GM23248 (cell line): ENCODE measurements around the gene CTNNAL1. TPM values are rescaled to one million over a fixed set of nuclear protein-coding genes. Genes with fewer than 3 reads are reported as not detected.

Source experiments
- DNase-seq: peaks from one replicate; pipeline ENCODE4 v3.0.0-alpha.2; 2015
- H2AFZ ChIP-seq: fragments of 200-600 bp; sonication (generic); 2 replicates; pipeline ENCODE4 v1.6.1; 2016; ENCODE audit warnings: antibody characterized with exemption
- H3F3A ChIP-seq: fragments of 200-600 bp; sonication (generic); 2 replicates; pipeline ENCODE4 v1.6.1; 2016; ENCODE audit warnings: mild to moderate bottlenecking, antibody characterized with exemption, mixed run types; ENCODE audit not compliant: insufficient read depth
- H3K27ac ChIP-seq: fragments of 200-600 bp; sonication (generic); 2 replicates; pipeline ENCODE4 v1.5.1; 2016; ENCODE audit warnings: mild to moderate bottlenecking
- H3K27me3 ChIP-seq: fragments of 200-600 bp; sonication (generic); replicated peaks from 2 replicates; pipeline ENCODE4 v1.6.1; 2016; ENCODE audit warnings: mild to moderate bottlenecking; ENCODE audit not compliant: insufficient read depth
- H3K36me3 ChIP-seq: fragments of 200-600 bp; sonication (generic); 2 replicates; pipeline ENCODE4 v1.6.1; 2016; ENCODE audit warnings: low read depth, mild to moderate bottlenecking
- H3K4me1 ChIP-seq: fragments of 200-600 bp; sonication (generic); 2 replicates; pipeline ENCODE4 v1.6.1; 2016; ENCODE audit warnings: mild to moderate bottlenecking; ENCODE audit not compliant: insufficient read depth
- H3K4me2 ChIP-seq: fragments of 200-600 bp; sonication (generic); one replicate; pipeline ENCODE4 v1.6.1; 2016; ENCODE audit warnings: mild to moderate bottlenecking; ENCODE audit not compliant: unreplicated experiment
- H3K4me3 ChIP-seq: fragments of 200-600 bp; sonication (generic); 2 replicates; pipeline ENCODE4 v1.5.1; 2016; ENCODE audit warnings: mild to moderate bottlenecking
- H3K79me2 ChIP-seq: fragments of 200-600 bp; sonication (generic); 2 replicates; pipeline ENCODE4 v1.6.1; 2016; ENCODE audit warnings: mild to moderate bottlenecking; ENCODE audit not compliant: insufficient read depth
- H3K9ac ChIP-seq: fragments of 200-600 bp; sonication (generic); 2 replicates; pipeline ENCODE4 v1.6.1; 2016; ENCODE audit warnings: mild to moderate bottlenecking
- H3K9me2 ChIP-seq: fragments of 200-600 bp; sonication (generic); 2 replicates; pipeline ENCODE4 v1.6.1; 2016; ENCODE audit warnings: mixed run types, mild to moderate bottlenecking, moderate library complexity; ENCODE audit not compliant: insufficient read depth
- H3K9me3 ChIP-seq: fragments of 200-600 bp; sonication (generic); one replicate; pipeline ENCODE4 v1.6.1; 2017; ENCODE audit warnings: low read depth
- H4K20me1 ChIP-seq: fragments of 200-600 bp; sonication (generic); 2 replicates; pipeline ENCODE4 v1.6.0; 2016; ENCODE audit not compliant: insufficient read depth
- EZH2 ChIP-seq: fragments of 200-600 bp; sonication (generic); IDR thresholded peaks from 2 replicates; pipeline ENCODE4 v1.6.1; 2018; ENCODE audit warnings: antibody characterized with exemption, mild to moderate bottlenecking; ENCODE audit not compliant: insufficient read depth, poor library complexity, severe bottlenecking
- EZH2phosphoT487 ChIP-seq: fragments of 200-600 bp; sonication (generic); IDR thresholded peaks from 2 replicates; pipeline ENCODE4 v1.6.1; 2018; ENCODE audit warnings: antibody characterized with exemption, moderate library complexity, mild to moderate bottlenecking, low read depth; ENCODE audit not compliant: insufficient read depth
- WGBS, 2 experiments: methylation state at CpG; one replicate each; pipeline ENCODE4 v1.1.6; 2015 to 2017; ENCODE audit warnings: low lambda C conversion rate in 2 of 2, low coverage in 1 of 2; ENCODE audit errors: missing lambda C conversion rate in 2 of 2; 5-methylcytosine and 5-hydroxymethylcytosine counted together
- in situ Hi-C: fragments of 300-500 bp; cut with MboI; formaldehyde crosslinking; loops from 2 replicates; pipeline ENCODE4 v1.15.0; 2020
- polyA plus RNA-seq: library from polyadenylated mRNA; unstranded; fragments of >200 nt; fragmentation: Nextera tagmentation; extraction: Ambion mirVana; gene quantifications from 2 replicates; pipeline ENCODE4 v1.2.1, GENCODE V29; 2016
- total RNA-seq: library from RNA; depleted of rRNA; stranded (reverse); fragments of >200 nt; shearing (Covaris generic); gene quantifications from 2 replicates; pipeline ENCODE4 v1.2.3, GENCODE V29; 2014

Gene CTNNAL1
- total and polyA plus RNA-seq, 2 experiments from 2014 or later, result 97.9 to 119 TPM

- no peak overlapping the region for H3K4me3 ChIP-seq
- no peaks in the 10 kb centered on the region for H3F3A ChIP-seq
- no peaks in the 10 kb centered on the region for H3K27me3 ChIP-seq
- H3K4me2 ChIP-seq, result no peak overlapping the region
- no peaks in the 10 kb centered on the region for H3K79me2 ChIP-seq
- H3K4me1 ChIP-seq, result no peaks in the 10 kb centered on the region
- H3K27ac ChIP-seq, result no peak overlapping the region
- 13 to 14% methylated on average over 1 of the region's 1 CpG for WGBS, 2 experiments
- TF ChIP-seq EZH2 (no peak), EZH2phosphoT487 (no peak)
- H2AFZ ChIP-seq, result no peak overlapping the region
- H3K9ac ChIP-seq, result no peak overlapping the region
- no peak for DNase-seq
- H3K36me3 ChIP-seq, result peaks cover 42% of the 10 kb centered on the region
- no peaks in the 10 kb centered on the region for H4K20me1 ChIP-seq
- no peaks in the 10 kb centered on the region for H3K9me3 ChIP-seq
- in situ Hi-C loops, result no loop called here
- no peaks in the 10 kb centered on the region for H3K9me2 ChIP-seq
Measured at GRCh38 chr9:108911820-108912219, 101.5 kb downstream of the CTNNAL1 start.

- no peak overlapping the region for H3K9ac ChIP-seq
- H3K4me2 ChIP-seq, result no peak overlapping the region
- TF ChIP-seq EZH2phosphoT487, result no peak
- TF ChIP-seq EZH2, result no peak
- no peaks in the 10 kb centered on the region for H3K79me2 ChIP-seq
- H3K4me1 ChIP-seq, result no peaks in the 10 kb centered on the region
- H3F3A ChIP-seq, result no peaks in the 10 kb centered on the region
- no peaks in the 10 kb centered on the region for H3K27me3 ChIP-seq
- 99 to 100% methylated on average over 2 of the region's 2 CpGs for WGBS, 2 experiments
- no peak overlapping the region for H2AFZ ChIP-seq
- no peaks in the 10 kb centered on the region for H3K9me2 ChIP-seq
- no peaks in the 10 kb centered on the region for H3K9me3 ChIP-seq
- no peak overlapping the region for H3K4me3 ChIP-seq
- H4K20me1 ChIP-seq, result no peaks in the 10 kb centered on the region
- DNase-seq, result no peak
- no peak overlapping the region for H3K27ac ChIP-seq
- in situ Hi-C loops, result no loop called here
- H3K36me3 ChIP-seq, result peaks cover 42% of the 10 kb centered on the region
Measured at GRCh38 chr9:108910914-108911313, 102.4 kb downstream of the CTNNAL1 start.

- in situ Hi-C loops, result no loop called here
- Histone ChIP-seq H3K79me2 (no peaks in the 10 kb centered on the region), H4K20me1 (no peaks in the 10 kb centered on the region), H3K9me2 (no peaks in the 10 kb centered on the region), H3K27me3 (no peaks in the 10 kb centered on the region), H2AFZ (no peak overlapping the region), H3K4me2 (no peak overlapping the region), H3K9me3 (no peaks in the 10 kb centered on the region), H3K4me1 (no peaks in the 10 kb centered on the region), H3K4me3 (no peak overlapping the region), H3K27ac (no peak overlapping the region), H3F3A (no peaks in the 10 kb centered on the region), H3K36me3 (peaks cover 42% of the 10 kb centered on the region), H3K9ac (no peak overlapping the region)
- no peak for TF ChIP-seq EZH2
- no peak for TF ChIP-seq EZH2phosphoT487
- no peak for DNase-seq
Measured at GRCh38 chr9:108910402-108910801, 102.9 kb downstream of the CTNNAL1 start.

GRCh38 chr9:108905494-108905893 lies 107.8 kb downstream of the CTNNAL1 start:
- Histone ChIP-seq H3K36me3 (peaks cover 52% of the 10 kb centered on the region), H3K27me3 (no peaks in the 10 kb centered on the region), H3K27ac (no peak overlapping the region), H3K9me3 (no peaks in the 10 kb centered on the region), H3K4me1 (no peaks in the 10 kb centered on the region), H3K9ac (no peak overlapping the region), H4K20me1 (no peaks in the 10 kb centered on the region), H3K4me2 (no peak overlapping the region), H3K9me2 (no peaks in the 10 kb centered on the region), H3K4me3 (no peak overlapping the region), H3K79me2 (no peaks in the 10 kb centered on the region), H3F3A (no peaks in the 10 kb centered on the region), H2AFZ (no peak overlapping the region)
- in situ Hi-C loops, result no loop called here
- 92 to 93% methylated on average over 2 of the region's 2 CpGs for WGBS, 2 experiments
- no peak for DNase-seq
- no peak for TF ChIP-seq EZH2
- TF ChIP-seq EZH2phosphoT487, result no peak

- 94 to 99% methylated on average over 3 of the region's 3 CpGs for WGBS, 2 experiments
- H3K4me1 ChIP-seq, result no peaks in the 10 kb centered on the region
- no peaks in the 10 kb centered on the region for H3K79me2 ChIP-seq
- H3K27ac ChIP-seq, result no peak overlapping the region
- peaks cover 61% of the 10 kb centered on the region for H3K36me3 ChIP-seq
- no peaks in the 10 kb centered on the region for H3K27me3 ChIP-seq
- no peak overlapping the region for H3K9ac ChIP-seq
- TF ChIP-seq EZH2 (no peak), EZH2phosphoT487 (no peak)
- H3F3A ChIP-seq, result no peaks in the 10 kb centered on the region
- H3K9me2 ChIP-seq, result no peaks in the 10 kb centered on the region
- no peaks in the 10 kb centered on the region for H3K9me3 ChIP-seq
- H4K20me1 ChIP-seq, result no peaks in the 10 kb centered on the region
- in situ Hi-C loops, result no loop called here
- no peak overlapping the region for H3K4me3 ChIP-seq
- no peak for DNase-seq
- no peak overlapping the region for H2AFZ ChIP-seq
- no peak overlapping the region for H3K4me2 ChIP-seq
Measured at GRCh38 chr9:108904161-108904560, 109.1 kb downstream of the CTNNAL1 start.
